ENCODE results near the gene SLC26A9.
"Not testable (repeated sequence)": the region's sequence is repeated elsewhere in the genome, so short reads cannot be mapped to it uniquely, and the experiment has no call there.

Gene SLC26A9

DNA sequence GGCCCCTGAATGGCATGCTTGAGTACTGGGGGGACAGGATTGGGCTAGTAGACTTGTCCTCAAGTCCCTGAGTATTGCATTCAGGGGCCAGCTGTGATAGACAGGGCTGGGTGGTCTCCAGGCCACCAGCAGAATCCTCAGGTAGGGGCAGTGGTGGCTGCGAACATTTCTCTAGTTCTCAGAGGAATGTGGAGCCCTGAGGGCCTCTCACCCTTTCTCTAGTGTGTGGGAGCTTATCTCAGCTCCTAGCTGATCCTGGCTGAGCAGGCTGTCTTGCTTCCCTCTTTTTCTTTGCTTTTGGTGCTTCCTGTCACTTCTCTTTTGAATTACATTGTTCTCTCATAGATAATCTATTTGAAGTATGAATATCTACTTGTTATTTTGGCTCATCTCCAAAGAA is 63.3 kb downstream of the SLC26A9 start:
- TF ChIP-seq, protein P1, sequence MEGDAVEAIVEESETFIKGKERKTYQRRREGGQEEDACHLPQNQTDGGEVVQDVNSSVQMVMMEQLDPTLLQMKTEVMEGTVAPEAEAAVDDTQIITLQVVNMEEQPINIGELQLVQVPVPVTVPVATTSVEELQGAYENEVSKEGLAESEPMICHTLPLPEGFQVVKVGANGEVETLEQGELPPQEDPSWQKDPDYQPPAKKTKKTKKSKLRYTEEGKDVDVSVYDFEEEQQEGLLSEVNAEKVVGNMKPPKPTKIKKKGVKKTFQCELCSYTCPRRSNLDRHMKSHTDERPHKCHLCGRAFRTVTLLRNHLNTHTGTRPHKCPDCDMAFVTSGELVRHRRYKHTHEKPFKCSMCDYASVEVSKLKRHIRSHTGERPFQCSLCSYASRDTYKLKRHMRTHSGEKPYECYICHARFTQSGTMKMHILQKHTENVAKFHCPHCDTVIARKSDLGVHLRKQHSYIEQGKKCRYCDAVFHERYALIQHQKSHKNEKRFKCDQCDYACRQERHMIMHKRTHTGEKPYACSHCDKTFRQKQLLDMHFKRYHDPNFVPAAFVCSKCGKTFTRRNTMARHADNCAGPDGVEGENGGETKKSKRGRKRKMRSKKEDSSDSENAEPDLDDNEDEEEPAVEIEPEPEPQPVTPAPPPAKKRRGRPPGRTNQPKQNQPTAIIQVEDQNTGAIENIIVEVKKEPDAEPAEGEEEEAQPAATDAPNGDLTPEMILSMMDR (conservative IDR thresholded peaks at IDR 0.05; ENCODE audit: low read depth, low read length) = no peak
- H3K4me3 ChIP-seq (ENCODE audit: low read length) = no peak overlapping the region
- DNase-seq (ENCODE audit: low read depth) = no peak

DNA sequence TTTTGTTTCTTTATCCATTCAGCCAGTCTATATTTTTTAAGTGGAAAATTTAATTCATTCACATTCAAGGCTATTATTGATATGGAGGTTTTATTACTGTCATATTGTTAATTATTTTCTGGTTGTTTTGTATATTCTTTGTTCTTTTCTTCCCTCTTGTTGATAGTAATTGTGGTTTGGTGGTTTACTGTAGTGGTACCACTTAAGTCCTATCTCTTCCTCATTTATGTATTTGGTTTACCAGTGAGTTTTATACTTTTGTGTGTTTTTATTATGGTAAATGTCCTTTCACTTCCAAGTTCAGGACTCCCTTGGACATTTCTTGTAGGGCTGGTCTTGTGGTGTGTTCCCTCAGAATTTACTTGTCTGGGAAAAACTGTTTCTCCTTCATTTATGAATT is 65.2 kb downstream of the SLC26A9 start:
- TF ChIP-seq, protein P1 (conservative IDR thresholded peaks at IDR 0.05; ENCODE audit: low read depth, low read length) = no peak
- H3K4me3 ChIP-seq (ENCODE audit: low read length) = no peak overlapping the region
- DNase-seq (ENCODE audit: low read depth) = no peak

GRCh38 chr1:205873148-205873547 is 70.1 kb downstream of the SLC26A9 start:
- H3K4me3 ChIP-seq (ENCODE audit: low read length); DNase-seq (ENCODE audit: low read depth): not testable (repeated sequence)

DNA sequence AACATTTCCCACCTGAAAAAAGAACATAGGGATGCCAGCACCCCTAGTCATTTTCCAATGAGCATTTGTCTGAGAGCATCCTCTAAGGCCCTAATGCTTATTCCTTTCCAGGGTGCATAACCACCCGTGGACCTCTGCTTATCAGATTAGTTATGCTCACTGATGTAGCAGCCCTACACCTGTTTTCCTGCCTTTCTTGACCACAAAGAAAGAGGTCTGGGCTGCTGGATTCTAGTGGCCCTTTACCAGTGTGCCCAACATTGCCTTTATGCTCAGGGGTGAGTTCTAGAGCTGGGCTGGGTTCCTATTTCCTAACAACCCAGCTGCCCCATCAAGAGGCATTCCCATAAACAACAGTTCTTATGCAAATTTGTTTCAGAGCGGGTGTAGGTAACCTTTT is 73.0 kb downstream of the SLC26A9 start:
- no peak for DNase-seq (ENCODE audit: low read depth)
- no peak overlapping the region for H3K4me3 ChIP-seq (ENCODE audit: low read length)
- TF ChIP-seq, protein P1 (conservative IDR thresholded peaks at IDR 0.05; ENCODE audit: low read depth, low read length) = no peak
